HG03439 (cell line): ENCODE results near the gene CHDH.

Experiments
- ATAC-seq: cut with Tn5 transposase; IDR thresholded peaks from one replicate; pipeline ENCODE4 v1.9.1; 2021; ENCODE audit warnings: mild to moderate bottlenecking, moderate library complexity; ENCODE audit not compliant: unreplicated experiment

Gene CHDH, protein sequence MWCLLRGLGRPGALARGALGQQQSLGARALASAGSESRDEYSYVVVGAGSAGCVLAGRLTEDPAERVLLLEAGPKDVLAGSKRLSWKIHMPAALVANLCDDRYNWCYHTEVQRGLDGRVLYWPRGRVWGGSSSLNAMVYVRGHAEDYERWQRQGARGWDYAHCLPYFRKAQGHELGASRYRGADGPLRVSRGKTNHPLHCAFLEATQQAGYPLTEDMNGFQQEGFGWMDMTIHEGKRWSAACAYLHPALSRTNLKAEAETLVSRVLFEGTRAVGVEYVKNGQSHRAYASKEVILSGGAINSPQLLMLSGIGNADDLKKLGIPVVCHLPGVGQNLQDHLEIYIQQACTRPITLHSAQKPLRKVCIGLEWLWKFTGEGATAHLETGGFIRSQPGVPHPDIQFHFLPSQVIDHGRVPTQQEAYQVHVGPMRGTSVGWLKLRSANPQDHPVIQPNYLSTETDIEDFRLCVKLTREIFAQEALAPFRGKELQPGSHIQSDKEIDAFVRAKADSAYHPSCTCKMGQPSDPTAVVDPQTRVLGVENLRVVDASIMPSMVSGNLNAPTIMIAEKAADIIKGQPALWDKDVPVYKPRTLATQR

DNA sequence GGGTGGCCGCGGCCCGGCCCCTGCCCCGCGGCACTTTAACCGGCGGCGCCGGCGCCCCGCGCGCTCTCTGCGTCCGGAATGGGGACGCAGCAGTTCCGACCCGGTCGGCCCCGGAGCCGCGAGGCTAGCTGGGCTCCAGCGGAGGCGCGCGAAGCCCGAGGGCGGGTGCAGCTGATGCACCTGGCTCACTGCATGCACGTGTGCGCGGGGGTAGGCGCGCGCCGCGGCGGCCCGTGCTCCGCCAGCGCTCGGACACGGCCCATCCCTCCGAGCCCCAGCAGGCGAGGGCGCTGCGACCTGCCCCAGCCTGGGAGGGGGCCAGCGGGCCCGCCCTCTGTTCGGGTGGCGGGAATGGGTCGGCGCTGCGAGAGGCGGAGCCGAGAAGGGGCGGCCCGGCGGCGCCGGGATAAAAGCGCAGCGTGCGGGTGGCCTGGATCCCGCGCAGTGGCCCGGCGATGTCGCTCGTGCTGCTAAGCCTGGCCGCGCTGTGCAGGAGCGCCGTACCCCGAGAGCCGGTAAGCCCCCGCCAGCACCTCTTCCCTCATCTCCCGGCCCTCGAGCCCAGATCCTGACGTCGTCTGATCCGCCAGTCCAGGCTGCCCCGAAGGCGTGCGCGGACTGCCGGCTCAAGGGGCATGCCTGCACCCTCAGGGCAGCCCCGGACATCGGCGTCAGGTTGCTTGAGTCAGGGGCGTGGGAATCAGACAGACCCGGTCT lies at the start of gene CHDH, which contains the start of gene IL17RB:
Gene CHDH, minus strand, starts transcription at position 286 of the 717 bp plus-strand sequence. CDS start 22,411 bp downstream, outside the sequence.
Gene IL17RB, plus strand, starts transcription at position 435 of the 717 bp plus-strand sequence. Its CDS starts 21 bp downstream, at position 456.
- ATAC-seq = peak; percentile 41

DNA sequence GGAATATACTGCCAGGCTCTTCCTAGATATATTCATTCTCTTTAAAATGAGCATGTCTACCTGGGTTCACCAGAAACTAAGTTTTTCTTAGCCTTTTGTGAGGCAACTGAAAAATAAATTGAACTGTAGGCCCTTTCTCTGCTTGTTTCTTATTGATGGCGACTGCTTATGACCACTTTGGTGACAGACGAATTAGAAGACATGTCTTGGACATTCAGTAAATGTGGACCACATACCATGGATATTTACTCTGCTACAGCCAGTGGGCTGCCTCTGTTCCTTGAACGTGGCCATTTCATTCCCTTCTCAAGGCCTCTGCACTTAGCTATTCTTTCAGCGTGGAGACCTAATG lies 46.0 kb upstream of the CHDH start:
- ATAC-seq = no peak

DNA sequence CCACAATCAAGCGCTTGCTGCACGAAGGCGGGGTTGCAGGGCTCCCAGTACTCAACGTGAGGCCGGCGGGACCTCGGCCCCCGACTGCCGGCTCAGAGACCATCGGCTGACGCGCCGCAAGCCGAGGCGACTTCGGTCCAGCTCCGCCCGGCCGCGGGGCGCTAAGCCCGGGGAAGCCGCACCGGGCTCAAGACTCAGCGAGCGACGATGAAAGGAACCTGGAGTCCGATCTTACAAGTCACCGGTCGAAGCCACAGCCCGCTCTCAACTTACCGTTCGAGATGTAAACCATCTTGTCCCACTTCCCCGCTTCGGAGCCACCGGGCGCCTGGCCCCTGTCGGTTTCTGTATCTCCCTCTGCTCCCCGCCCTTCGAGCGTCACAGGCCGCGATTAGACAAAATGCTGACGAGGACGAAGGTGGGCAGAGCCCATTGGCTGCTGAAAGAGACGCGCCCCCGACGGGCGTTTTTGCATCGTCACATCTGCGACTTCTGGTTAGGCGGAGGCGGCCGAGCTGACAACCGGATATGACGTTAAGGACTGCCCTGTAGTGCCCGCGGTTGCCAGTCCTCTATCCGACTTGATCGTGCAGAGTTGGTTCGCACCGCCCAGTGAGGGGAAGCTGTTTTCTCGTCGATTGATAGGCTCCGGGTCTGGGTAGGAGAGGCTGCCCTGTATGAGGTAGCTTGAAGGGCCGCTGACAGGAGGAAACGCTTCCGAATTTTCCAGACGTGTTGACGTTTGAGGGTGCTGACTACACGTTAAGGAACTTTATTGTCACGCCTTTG lies 45.5 kb upstream of the CHDH start, which contains the start of gene SELENOK:
Gene SELENOK, minus strand, starts transcription at position 363 of the 789 bp plus-strand sequence.
- peak; percentile 99 for ATAC-seq

DNA sequence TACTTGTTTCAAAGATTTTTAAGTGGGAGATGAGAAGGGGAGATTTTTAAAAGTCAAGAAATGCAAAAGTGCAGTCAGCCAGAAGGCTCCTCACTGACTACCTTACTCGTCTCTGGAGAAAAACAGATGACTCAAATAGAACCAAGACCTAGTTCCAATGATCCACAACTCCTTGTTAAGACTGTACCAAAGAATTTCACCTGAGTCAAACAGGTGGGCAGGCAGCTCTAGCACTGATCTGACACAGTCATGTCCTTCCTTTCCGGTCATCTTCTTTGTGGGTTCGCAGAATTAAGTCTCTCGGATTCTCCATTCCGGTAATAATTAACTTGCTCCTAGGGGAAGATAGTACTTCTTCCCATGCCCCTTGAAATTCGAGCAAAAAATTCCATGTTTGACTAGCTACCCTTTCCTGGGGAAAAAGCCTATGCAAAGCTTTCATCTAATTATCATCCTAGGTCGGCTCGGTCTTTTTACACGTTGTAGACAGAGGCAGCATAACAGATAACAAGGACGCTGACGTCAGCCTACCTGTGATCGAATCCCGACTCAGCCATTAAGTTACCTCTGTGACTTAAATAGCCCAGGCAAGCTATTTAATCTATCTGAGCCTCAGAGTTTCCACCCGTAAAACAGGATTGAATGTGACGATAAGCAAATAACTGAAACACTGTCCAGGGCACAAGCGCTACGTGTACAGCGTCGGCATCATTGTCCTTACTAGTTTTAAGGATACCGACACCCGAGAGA lies 44.7 kb upstream of the CHDH start:
- ATAC-seq = no peak

DNA sequence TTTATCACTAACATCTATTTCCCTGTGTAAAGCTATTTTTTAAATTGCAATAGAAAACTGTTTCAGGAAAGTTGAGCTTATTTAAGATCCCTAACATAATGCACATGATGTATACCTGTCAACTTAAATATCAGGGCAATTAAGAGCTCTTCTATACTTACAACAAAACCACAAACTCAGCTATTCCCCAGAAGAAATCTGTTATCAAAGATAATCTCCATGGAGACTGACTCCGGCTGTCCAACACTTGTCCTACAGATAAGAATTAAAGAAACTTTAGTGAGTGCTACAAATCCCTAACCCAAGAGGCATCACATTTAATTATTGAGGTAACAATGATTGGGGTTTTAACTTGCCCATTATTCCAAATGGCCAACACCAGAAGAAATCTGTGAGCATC lies 42.0 kb upstream of the CHDH start:
- no peak for ATAC-seq

DNA sequence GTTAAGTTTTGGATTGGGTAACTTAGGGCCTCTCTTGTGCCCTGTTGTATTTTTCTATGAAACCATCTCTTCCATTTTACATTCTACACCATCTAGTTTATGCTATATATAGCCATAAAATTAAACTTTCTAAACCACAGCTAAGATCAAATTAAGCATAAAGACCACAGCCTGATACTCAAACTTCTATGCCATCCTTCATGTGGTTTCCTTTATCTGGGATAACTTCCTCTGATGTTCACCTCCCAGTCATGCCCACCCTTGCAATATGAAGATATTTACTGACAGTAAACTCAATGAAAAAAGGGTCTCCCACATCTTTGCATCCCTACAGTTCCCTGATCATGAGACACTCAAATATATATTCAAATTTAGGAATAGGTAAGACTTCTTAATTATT lies 41.2 kb upstream of the CHDH start:
- no peak for ATAC-seq

DNA sequence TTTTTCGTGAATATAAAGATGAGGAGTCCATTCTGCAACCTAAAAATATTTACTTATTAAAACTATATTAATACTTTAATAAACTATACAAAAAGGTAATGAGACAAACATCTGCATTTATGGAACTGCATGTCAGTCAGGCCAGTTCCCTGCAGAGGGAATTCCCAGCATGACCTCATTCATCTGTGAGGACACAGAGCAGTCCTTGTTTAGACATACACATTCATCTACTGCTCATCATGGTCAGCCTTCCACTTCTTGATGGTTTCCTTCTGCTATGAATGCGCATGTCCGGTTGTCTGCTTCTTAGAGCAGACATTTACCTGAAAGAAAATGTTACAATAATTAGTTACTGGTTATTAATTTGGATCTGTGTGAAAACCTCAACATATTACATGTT lies 39.0 kb upstream of the CHDH start:
- ATAC-seq = no peak

DNA sequence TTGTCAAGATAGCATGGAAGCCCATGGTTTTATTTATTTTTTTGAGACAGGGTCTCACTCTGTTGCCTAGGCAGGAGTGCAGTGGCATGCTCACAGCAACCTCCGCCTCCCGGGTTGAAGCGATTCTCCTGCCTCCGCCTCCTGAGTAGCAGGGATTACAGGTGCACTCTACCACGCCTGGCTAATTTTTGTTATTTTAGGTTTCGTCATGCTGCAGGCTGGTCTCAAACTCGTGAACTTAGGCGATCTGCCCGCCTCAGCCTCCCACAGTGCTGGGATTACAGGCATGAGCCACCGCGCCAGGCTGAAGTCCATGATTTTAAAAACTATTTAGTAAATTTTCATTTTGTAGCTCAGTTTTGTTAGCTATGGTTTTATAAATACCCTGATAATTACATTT lies 38.4 kb upstream of the CHDH start:
- ATAC-seq = no peak

DNA sequence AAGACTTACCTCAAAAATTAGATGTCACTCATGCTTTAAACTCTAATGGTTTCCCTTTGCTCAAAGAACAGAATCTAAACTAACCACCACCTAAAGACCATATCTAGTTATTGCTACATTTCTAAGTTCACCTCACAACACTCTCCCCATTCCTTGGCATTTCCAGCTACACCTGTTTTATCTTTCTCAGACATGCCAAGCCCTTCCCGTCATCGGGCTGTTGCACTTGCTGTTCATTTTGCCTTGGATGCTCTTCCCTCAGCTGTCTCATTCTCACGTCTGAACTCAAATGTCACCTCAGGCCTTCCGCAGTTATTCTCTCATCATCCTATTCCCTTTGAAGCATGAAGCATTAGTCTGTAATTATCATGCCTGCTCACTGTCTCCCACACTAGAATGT lies 36.8 kb upstream of the CHDH start:
- ATAC-seq = no peak

DNA sequence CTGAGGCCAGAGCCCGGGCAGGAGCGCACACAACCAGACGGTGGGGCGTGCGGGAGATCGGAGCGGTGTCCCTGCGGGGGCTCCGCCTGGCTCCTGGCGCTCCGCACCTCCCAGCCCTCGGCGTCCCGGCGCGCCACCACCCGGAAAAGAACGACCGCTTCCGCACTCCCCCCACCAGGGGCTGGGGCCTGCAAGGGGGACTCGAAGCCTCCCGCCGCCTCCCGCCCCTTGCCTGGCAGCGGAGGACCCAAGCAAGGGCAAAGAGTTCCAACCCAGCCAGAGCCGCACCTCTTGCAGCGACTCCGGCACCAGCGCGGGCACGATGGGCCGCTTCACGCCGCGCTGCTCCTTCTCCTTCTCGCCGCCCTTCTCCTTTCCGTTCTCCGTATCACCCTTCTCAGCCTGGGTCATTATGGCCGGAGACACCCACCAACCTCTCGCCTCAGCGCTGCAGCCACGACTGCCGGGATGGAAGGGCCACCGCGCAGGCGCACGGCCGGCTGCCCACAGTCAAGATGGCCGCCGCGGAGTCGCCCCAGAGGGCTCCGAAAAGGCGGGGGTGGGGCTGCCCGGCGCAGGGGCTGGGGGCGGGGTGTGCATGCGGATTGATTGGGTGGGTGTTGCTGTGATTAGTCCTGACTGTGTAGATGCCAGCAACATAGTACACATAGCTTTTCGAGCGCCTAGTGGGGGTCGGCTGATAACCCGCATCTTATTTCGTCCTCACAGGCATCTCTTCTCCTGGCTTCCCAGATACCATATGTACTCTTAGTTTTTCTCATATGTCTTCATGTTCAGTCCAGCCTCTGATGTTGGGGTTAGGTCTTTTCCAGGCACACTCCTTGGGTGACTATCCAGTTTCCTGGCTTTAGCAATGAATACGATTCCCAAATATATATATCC lies 35.7 kb upstream of the CHDH start, which contains the start of gene ACTR8:
Gene ACTR8, minus strand, starts transcription at position 462 of the 903 bp plus-strand sequence. Its CDS starts 51 bp downstream, at position 411.
- peak; percentile 81 for ATAC-seq

DNA sequence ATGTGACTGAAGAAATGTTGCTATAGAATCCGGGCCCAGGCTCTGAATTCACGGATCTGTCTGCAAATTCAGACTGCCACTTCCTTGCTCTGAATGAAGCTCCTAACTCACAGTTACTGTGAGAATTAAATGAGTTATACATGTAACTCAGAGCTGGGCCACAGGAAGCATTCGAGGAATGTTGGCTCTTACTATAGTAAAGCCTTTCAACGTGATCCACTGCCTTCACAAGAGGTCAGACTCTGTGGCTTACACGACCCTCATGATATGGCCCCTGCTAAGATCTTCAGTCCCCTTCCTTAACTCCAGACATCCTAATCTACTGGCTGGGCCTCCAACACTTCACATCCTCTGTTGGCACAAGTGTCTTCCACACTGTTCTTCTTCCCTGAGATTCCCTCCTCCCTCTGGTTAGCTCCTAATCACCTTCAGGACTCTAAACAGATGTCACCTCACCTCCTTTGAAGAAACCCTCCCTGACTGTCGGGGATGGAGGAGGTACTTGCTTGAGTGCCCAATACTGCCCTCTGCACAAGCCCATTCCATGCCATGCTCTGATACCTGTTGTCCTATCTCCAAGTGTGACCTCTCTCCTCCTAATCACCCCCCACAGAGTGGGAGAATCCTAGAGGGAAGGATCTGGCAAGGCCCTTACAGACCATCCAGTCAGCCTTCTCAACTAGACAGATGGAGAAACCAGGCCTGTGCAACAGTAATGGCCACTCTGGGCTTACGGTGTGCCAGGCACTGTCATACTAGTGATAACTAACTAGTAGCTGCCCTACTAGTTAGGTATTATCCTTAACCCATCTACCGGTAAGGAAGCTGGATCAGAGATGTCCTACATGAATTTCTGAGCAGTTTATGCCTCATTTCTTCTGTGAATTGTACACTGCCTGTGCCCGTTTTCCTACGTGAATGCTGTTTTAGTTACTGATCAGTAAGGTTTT lies 34.5 kb upstream of the CHDH start:
- ATAC-seq = no peak

DNA sequence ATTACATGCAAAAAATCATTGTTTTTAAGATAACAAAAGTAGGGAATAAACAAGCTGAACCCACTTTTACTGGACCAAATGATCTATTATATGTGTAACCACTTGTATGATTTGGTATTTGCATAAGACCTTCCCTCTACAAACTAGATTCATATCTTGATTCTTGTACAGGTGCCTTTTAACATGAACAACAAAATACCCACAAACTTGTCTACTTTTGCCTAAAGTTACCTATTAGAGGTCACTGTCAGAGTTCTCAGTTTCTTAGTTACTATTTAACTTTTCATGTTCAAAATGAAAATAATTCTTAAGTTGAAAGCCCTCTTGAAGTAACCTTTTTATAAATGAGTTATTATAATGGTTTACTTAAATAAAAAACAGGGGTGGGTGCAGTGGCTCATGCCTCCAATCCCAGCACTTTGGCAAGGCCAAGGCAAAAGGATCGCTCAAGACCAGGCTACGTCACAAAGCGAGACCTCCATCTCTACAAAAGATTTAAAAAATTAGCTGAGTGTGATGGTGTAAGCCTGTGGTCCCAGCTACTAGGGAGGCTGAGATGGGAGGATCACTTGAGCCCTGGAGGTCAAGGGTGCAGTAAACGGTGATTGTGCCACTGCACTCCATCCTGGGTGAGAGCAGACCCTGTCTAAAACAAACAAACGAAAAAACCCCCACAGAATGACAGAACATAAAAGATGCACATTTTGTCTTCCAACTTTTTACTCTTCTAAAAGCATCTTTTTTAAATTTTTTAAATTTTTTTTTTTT lies 19.7 kb upstream of the CHDH start:
- ATAC-seq = no peak

DNA sequence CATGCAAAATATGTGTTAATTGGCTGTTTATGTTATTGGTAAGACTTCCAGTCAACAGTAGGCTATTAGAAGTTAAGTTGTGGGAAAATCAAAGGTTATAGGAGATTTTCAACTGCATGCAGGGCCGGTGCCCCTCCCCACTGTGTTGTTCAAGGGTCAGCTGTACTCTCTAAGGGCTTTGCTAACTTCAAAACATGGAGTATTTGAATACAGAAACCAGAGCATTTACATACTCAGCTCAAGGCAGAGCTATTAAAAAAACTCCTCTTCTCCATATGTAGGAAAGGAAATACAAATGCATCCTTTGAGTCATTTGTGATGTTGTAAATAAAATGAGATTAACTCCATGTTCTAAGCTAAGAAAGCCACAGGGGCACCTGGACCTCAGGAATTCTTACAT lies 16.9 kb upstream of the CHDH start:
- no peak for ATAC-seq

DNA sequence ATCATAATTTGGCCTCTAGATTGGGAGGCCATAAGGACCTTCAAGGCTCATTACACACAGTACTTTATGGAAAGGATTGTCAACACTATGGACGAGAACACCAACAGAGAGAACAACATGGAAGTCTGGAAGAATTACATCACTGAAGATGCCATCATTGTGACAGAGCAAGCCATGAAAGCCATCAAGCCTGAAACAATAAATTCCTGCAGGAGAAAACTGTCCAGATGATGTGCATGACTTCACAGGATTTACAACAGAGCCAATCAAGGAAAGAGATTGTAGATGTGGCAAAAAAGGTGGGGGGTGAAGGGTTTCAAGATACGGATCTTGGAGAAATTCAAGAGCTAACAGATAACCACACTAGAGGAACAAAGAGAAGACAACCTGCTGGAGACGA lies 16.0 kb upstream of the CHDH start:
- no peak for ATAC-seq

DNA sequence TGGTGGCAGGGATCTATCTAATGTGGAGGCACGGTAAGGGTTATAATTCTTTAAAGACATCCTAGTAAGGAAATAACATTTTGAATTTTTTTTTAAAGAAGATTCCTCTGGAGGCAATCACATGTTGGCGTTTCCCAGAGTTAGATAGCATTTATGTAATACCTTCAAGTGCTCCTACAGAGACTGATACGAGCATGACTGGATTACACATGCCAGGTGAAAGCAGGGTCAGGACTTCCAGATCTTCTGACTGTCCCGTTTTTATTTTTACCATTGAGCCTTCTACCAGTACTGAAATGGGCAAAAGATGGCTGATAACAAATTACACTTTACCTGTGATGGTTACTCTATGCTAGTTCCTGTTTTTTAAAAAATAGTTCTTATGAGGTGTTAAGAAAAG lies 14.0 kb upstream of the CHDH start:
- ATAC-seq = no peak

DNA sequence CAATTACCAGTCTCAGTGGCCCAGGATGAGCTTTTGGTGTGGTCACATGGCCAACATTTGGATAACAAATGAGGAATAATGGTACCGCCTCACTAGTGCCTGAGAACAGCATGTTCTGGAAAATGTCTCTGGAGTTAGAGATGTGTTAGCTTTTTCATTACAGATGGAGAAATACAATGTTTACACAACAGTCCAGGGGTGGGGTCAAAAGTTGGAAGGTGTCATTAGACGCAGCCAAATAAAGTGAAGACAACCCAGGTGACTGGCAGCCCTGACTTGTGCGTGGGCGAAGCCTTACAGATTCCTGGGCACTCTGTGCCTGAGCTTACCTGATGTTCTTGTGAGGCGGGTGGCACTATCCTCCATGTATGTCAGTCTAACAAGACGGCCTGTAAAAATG lies 13.0 kb upstream of the CHDH start:
- no peak for ATAC-seq

DNA sequence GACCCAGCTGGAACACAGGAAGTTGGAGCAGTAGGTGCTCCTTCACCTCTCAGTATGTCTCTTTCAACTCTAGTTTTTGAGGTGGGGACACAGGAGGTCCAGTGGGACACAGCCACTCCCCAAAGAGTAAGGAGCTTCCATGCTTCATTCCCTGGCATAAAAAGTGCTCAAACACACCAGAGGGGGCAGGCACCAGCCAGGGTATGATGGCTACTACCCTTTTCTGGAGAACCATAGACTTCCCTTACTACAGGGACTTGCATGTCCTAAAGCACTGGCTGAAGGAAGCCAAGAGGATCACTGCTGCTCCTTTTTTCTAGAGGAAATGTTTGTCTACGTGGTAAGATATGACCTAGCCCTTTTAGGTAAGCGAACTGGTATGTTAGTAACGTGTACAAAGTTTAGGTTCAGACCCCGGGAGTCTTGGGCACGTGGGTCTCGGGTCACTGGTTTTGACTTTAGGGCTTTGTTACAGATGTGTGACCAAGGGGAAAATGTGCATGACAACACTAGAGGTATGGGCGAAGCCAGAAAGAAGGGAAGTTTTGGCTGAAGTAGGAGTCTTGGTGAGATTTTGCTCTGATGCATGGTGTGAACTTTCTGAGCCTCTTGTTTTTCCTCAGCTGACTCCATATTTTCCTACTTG lies 12.0 kb upstream of the CHDH start:
- ATAC-seq = no peak
